GM23248 (cell line): Measurements from ENCODE around the gene NEK11.

ENCODE experiments used
- EZH2 ChIP-seq: fragments of 200-600 bp; sonication (generic); IDR thresholded peaks from 2 replicates; pipeline ENCODE4 v1.6.1; 2018; ENCODE audit warnings: antibody characterized with exemption, mild to moderate bottlenecking; ENCODE audit not compliant: insufficient read depth, poor library complexity, severe bottlenecking
- EZH2phosphoT487 ChIP-seq: fragments of 200-600 bp; sonication (generic); IDR thresholded peaks from 2 replicates; pipeline ENCODE4 v1.6.1; 2018; ENCODE audit warnings: antibody characterized with exemption, moderate library complexity, mild to moderate bottlenecking, low read depth; ENCODE audit not compliant: insufficient read depth

GRCh38 chr3:131026321-131027151 lies at the start of gene NEK11, which contains the start of gene ASTE1:
- TF ChIP-seq EZH2phosphoT487 (no peak), EZH2 (no peak)
